ENCODE measurements around the gene ANO3. TPM values are rescaled to one million over a fixed set of nuclear protein-coding genes. Genes with fewer than 3 reads are reported as not detected.

Gene ANO3
- total and polyA plus RNA-seq, 4 donors = under 0.01 to 2.0 (median 0.40) TPM

GRCh38 chr11:26651916-26652315, 320.0 kb downstream of the ANO3 start:
- peaks cover 0 to 3% (median 0%) of the 10 kb centered on the region in 4 donors for H3K27me3 ChIP-seq (ENCODE audit: control insufficient read depth in 4 of 4, insufficient read depth in 4 of 4, low read length in 3 of 4)
- no peak for DNase-seq (ENCODE audit: low spot score)
- H3K27ac ChIP-seq (ENCODE audit: low read depth in 1 of 2, low read length in 2 of 2) = no peak overlapping the region
- no peak overlapping the region for H3K9ac ChIP-seq (ENCODE audit: low read depth in 1 of 2, low read length in 2 of 2)
- no peak for TF ChIP-seq TAF1 (conservative IDR thresholded peaks at IDR 0.05)
- no peak for TF ChIP-seq HNF4A (conservative IDR thresholded peaks at IDR 0.05)
- TF ChIP-seq NR2F2 (IDR thresholded peaks at IDR 0.05) = no peak
- TF ChIP-seq CTCF (IDR thresholded peaks at IDR 0.05; ENCODE audit: low read depth, low read length, missing input control) = no peak
- TF ChIP-seq FOXA1 (IDR thresholded peaks at IDR 0.05) = no peak
- no peak for TF ChIP-seq YY1 (IDR thresholded peaks at IDR 0.05)
- no peak for TF ChIP-seq GABPA (IDR thresholded peaks at IDR 0.05 in 1 of 2, conservative IDR thresholded peaks at IDR 0.05 in 1 of 2)
- no peak for TF ChIP-seq RAD21 (IDR thresholded peaks at IDR 0.05)
- no peak for TF ChIP-seq EGR1 (IDR thresholded peaks at IDR 0.05; ENCODE audit: low read depth in 2 of 2)
- TF ChIP-seq HNF4G (IDR thresholded peaks at IDR 0.05) = no peak
- TF ChIP-seq SP1 (IDR thresholded peaks at IDR 0.05) = no peak
- no peak for TF ChIP-seq FOXA2 (IDR thresholded peaks at IDR 0.05)
- WGBS = 80% methylated on average over 6 of the region's 6 CpGs
- no peaks in the 10 kb centered on the region for H3K36me3 ChIP-seq (ENCODE audit: control insufficient read depth in 4 of 4, insufficient read depth in 3 of 4, low read depth in 1 of 4, low read length in 3 of 4)
- no peaks in the 10 kb centered on the region for H3K9me3 ChIP-seq (ENCODE audit: control insufficient read depth in 4 of 4, low read length in 3 of 4)
- peaks cover 0 to 3% (median 0%) of the 10 kb centered on the region in 4 donors for H3K4me1 ChIP-seq (ENCODE audit: control insufficient read depth in 4 of 4, insufficient read depth in 4 of 4, low read length in 3 of 4)
- no peak overlapping the region for H3K4me3 ChIP-seq (ENCODE audit: low read depth in 1 of 3, low read length in 3 of 3)

- Histone ChIP-seq H3K4me3 (ENCODE audit: low read depth in 1 of 3, low read length in 3 of 3) (no peak overlapping the region), H3K4me1 (ENCODE audit: control insufficient read depth in 4 of 4, insufficient read depth in 4 of 4, low read length in 3 of 4) (no peaks in the 10 kb centered on the region), H3K36me3 (ENCODE audit: control insufficient read depth in 4 of 4, insufficient read depth in 3 of 4, low read depth in 1 of 4, low read length in 3 of 4) (no peaks in the 10 kb centered on the region), H3K9me3 (ENCODE audit: control insufficient read depth in 4 of 4, low read length in 3 of 4) (no peaks in the 10 kb centered on the region), H3K27me3 (ENCODE audit: control insufficient read depth in 4 of 4, insufficient read depth in 4 of 4, low read length in 3 of 4) (peaks cover 0 to 3% (median 0%) of the 10 kb centered on the region in 4 donors), H3K9ac (ENCODE audit: low read depth in 1 of 2, low read length in 2 of 2) (no peak overlapping the region), H3K27ac (ENCODE audit: low read depth in 1 of 2, low read length in 2 of 2) (no peak overlapping the region)
- 91% methylated on average over 2 of the region's 2 CpGs for WGBS
- no peak for DNase-seq (ENCODE audit: low spot score)
- TF ChIP-seq, protein P1, sequence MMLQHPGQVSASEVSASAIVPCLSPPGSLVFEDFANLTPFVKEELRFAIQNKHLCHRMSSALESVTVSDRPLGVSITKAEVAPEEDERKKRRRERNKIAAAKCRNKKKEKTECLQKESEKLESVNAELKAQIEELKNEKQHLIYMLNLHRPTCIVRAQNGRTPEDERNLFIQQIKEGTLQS (IDR thresholded peaks at IDR 0.05) = no peak
- TF ChIP-seq NR2F2 (IDR thresholded peaks at IDR 0.05) (no peak), YY1 (IDR thresholded peaks at IDR 0.05) (no peak)
These were observed 323.4 kb downstream of the ANO3 start for GRCh38 chr11:26655287-26655686.

- no peak overlapping the region for H3K9ac ChIP-seq (ENCODE audit: low read depth in 1 of 2, low read length in 2 of 2)
- 78% methylated on average over 1 of the region's 1 CpG for WGBS
- no peak overlapping the region for H3K27ac ChIP-seq (ENCODE audit: low read depth in 1 of 2, low read length in 2 of 2)
- H3K4me3 ChIP-seq (ENCODE audit: low read depth in 1 of 3, low read length in 3 of 3) = no peak overlapping the region
- no peak for DNase-seq (ENCODE audit: low spot score)
- H3K9me3 ChIP-seq (ENCODE audit: control insufficient read depth in 4 of 4, low read length in 3 of 4) = no peaks in the 10 kb centered on the region
- H3K4me1 ChIP-seq (ENCODE audit: control insufficient read depth in 4 of 4, insufficient read depth in 4 of 4, low read length in 3 of 4) = no peaks in the 10 kb centered on the region
- no peaks in the 10 kb centered on the region for H3K27me3 ChIP-seq (ENCODE audit: control insufficient read depth in 4 of 4, insufficient read depth in 4 of 4, low read length in 3 of 4)
- H3K36me3 ChIP-seq (ENCODE audit: control insufficient read depth in 4 of 4, insufficient read depth in 3 of 4, low read depth in 1 of 4, low read length in 3 of 4) = no peaks in the 10 kb centered on the region
- TF ChIP-seq, protein P1 (IDR thresholded peaks at IDR 0.05) = no peak
- TF ChIP-seq CTCF (IDR thresholded peaks at IDR 0.05; ENCODE audit: low read depth, low read length, missing input control) = no peak
- no peak for TF ChIP-seq RAD21 (IDR thresholded peaks at IDR 0.05)
- no peak for TF ChIP-seq RXRA (IDR thresholded peaks at IDR 0.05)
- no peak for TF ChIP-seq EGR1 (IDR thresholded peaks at IDR 0.05; ENCODE audit: low read depth in 2 of 2)
- TF ChIP-seq MAX (IDR thresholded peaks at IDR 0.05) = no peak
- TF ChIP-seq FOXA1 (IDR thresholded peaks at IDR 0.05) = no peak
- TF ChIP-seq FOXA2 (IDR thresholded peaks at IDR 0.05) = no peak
- no peak for TF ChIP-seq ZBTB33 (IDR thresholded peaks at IDR 0.05)
- TF ChIP-seq HNF4G (IDR thresholded peaks at IDR 0.05) = no peak
- TF ChIP-seq NR2F2 (IDR thresholded peaks at IDR 0.05) = no peak
- no peak for TF ChIP-seq TAF1 (conservative IDR thresholded peaks at IDR 0.05)
- TF ChIP-seq SP1 (IDR thresholded peaks at IDR 0.05) = no peak
- no peak for TF ChIP-seq YY1 (IDR thresholded peaks at IDR 0.05)
- TF ChIP-seq, protein P2, sequence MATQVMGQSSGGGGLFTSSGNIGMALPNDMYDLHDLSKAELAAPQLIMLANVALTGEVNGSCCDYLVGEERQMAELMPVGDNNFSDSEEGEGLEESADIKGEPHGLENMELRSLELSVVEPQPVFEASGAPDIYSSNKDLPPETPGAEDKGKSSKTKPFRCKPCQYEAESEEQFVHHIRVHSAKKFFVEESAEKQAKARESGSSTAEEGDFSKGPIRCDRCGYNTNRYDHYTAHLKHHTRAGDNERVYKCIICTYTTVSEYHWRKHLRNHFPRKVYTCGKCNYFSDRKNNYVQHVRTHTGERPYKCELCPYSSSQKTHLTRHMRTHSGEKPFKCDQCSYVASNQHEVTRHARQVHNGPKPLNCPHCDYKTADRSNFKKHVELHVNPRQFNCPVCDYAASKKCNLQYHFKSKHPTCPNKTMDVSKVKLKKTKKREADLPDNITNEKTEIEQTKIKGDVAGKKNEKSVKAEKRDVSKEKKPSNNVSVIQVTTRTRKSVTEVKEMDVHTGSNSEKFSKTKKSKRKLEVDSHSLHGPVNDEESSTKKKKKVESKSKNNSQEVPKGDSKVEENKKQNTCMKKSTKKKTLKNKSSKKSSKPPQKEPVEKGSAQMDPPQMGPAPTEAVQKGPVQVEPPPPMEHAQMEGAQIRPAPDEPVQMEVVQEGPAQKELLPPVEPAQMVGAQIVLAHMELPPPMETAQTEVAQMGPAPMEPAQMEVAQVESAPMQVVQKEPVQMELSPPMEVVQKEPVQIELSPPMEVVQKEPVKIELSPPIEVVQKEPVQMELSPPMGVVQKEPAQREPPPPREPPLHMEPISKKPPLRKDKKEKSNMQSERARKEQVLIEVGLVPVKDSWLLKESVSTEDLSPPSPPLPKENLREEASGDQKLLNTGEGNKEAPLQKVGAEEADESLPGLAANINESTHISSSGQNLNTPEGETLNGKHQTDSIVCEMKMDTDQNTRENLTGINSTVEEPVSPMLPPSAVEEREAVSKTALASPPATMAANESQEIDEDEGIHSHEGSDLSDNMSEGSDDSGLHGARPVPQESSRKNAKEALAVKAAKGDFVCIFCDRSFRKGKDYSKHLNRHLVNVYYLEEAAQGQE (IDR thresholded peaks at IDR 0.05) = no peak
These were observed 331.0 kb downstream of the ANO3 start for GRCh38 chr11:26662916-26663315.
